Body of pancreas (tissue), 4 donors: Measurements from ENCODE around the gene LAIR1. TPM values are rescaled to one million over a fixed set of nuclear protein-coding genes. Genes with fewer than 3 reads are reported as not detected.

Experiments used
- ATAC-seq: fragments of 150-250 bp; one replicate; pipeline ENCODE4 v1.9.1; 2016
- DNase-seq, 4 donors: peaks; one replicate each; pipeline ENCODE4 v3.0.0-alpha.2; 2019
- H3K27ac ChIP-seq, 4 donors: fragments of 200-600 bp; sonication (generic); 1 replicate in 3 of 4; 2 replicates in 1 of 4; pipeline versions ENCODE4 v1.5.1 to v1.6.1; 2016 to 2019; ENCODE audit warnings: mild to moderate bottlenecking in 1 of 4, mixed read lengths in 1 of 4, moderate library complexity in 1 of 4
- H3K27me3 ChIP-seq, 2 donors: fragments of 200-600 bp; sonication (generic); one replicate each; pipeline ENCODE4 v1.6.0; 2016; ENCODE audit warnings: mild to moderate bottlenecking in 1 of 2
- H3K36me3 ChIP-seq, 2 donors: fragments of 200-600 bp; sonication (generic); replicated peaks in 1 of 2; 2 replicates each; pipeline ENCODE4 v1.5.1; 2016; ENCODE audit warnings: low read depth in 2 of 2; ENCODE audit not compliant: insufficient read depth in 1 of 2
- H3K4me1 ChIP-seq: fragments of 200-600 bp; sonication (generic); one replicate; pipeline ENCODE4 v1.6.0; 2016
- H3K4me3 ChIP-seq, 2 donors: fragments of 200-600 bp; sonication (generic); 1 replicate in 1 of 2; 2 replicates in 1 of 2; pipeline ENCODE4 v1.5.1; 2016 to 2019
- H3K9me3 ChIP-seq, 3 donors: fragments of 200-600 bp; sonication (generic); 1 replicate in 2 of 3; 2 replicates in 1 of 3; pipeline ENCODE4 v1.5.1; 2016
- CTCF ChIP-seq, 7 experiments: fragments of 450-650 bp in 4 of 7; fragments of 200-600 bp in 3 of 7; sonication (generic) in 3 of 7; IDR thresholded peaks; one replicate each; pipeline ENCODE4 v1.5.1; 2016 to 2019; ENCODE audit warnings: antibody characterized with exemption in 7 of 7
- POLR2A ChIP-seq, 3 donors: fragments of 450-650 bp; IDR thresholded peaks; one replicate each; pipeline ENCODE4 v1.6.1; 2016; ENCODE audit warnings: antibody characterized with exemption in 3 of 3, mild to moderate bottlenecking in 2 of 3
- WGBS, 2 donors: methylation state at CpG; one replicate each; pipeline ENCODE4 v1.1.5; 2017; 5-methylcytosine and 5-hydroxymethylcytosine counted together
- intact Hi-C: fragments of 100-400 bp; cut with DNase I; formaldehyde crosslinking; loops from one replicate; pipeline ENCODE4 v1.15.1; 2023
- total RNA-seq, 2 donors: library from RNA; depleted of rRNA; stranded (reverse); fragments of >200 nt; gene quantifications; one replicate each; pipeline ENCODE4 v1.1.0, GENCODE V29; 2016

LAIR1 gene
- 10 to 100 TPM in 1 of 2 donors, 1 to 10 TPM in 1; 2.9 to 35.6 TPM for total RNA-seq

DNA sequence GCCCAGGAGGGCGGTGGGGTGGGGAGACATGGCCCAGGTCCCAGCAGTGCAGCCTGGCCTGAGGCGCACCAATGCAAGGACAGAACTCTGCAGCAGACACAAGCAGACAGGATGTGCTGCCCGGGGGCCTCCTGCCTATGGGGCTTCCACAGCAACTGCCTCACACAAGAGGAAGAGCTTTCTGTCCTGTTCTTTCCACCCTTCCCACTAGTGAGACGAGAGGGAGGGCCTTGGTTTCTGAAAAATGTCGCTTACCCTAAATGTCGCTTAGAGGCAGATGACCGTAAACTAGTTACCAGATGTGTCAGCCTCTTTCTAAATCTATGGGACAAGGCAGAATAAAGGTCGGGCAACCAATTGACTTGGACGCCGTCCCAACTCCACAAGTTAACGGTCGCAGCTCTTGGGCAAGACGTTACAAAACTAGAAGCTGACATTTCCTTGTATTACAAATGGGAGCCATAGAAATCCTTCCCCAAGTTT lies at the start of gene LAIR1:
LAIR1 (minus strand) TSS at position 157 of the 483 bp plus-strand sequence; CDS start at position 30, 127 bp downstream.
- Histone ChIP-seq H3K27me3 (no peaks in the 10 kb centered on the region), H3K27ac (peak within 1 kb of the TSS in 1 of 4 donors; percentile 74), H3K4me1 (no peaks in the 10 kb centered on the region), H3K36me3 (no peaks in the 10 kb centered on the region), H3K4me3 (no peak within 1 kb of the TSS), H3K9me3 (no peaks in the 10 kb centered on the region)
- ATAC-seq (no peak), DNase-seq (peak in 1 of 4 donors; percentile 59)
- peak in 2 of 3 donors; percentile 20 to 49 for TF ChIP-seq POLR2A (IDR thresholded peaks at IDR 0.05)
- no peak for TF ChIP-seq CTCF (IDR thresholded peaks at IDR 0.05)
- 53 to 75% methylated on average over 13 of the region's 13 CpGs for WGBS, 2 donors
- intact Hi-C loops: no loop called here

DNA sequence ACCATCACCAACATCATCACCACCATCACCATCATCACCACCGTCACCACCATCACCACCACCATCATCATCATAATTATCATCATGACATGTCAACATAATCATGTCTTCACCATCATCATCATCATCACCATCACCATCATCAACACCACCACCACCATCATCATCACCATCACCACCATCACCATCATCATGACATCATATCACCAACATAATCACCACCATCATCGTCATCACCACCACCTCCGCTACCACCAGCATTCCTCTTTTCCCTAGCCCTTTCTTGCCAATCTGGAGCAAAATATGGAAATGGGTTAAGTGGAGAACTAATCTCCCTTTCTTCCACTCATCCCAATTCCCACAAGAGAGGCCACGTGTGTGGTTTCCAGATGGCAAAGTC lies 49.4 kb upstream of the LAIR1 start:
- ATAC-seq: no peak
- intact Hi-C loops: no loop called here
- 85 to 86% methylated on average over 4 of the region's 4 CpGs for WGBS, 2 donors
- no peaks in the 10 kb centered on the region for H3K36me3 ChIP-seq
- peaks cover 11% of the 10 kb centered on the region for H3K4me1 ChIP-seq
- peaks cover 0 to 8% of the 10 kb centered on the region in 2 donors for H3K27me3 ChIP-seq
- no peak overlapping the region for H3K4me3 ChIP-seq
- no peak for TF ChIP-seq POLR2A (IDR thresholded peaks at IDR 0.05)
- TF ChIP-seq CTCF (IDR thresholded peaks at IDR 0.05): no peak
- H3K9me3 ChIP-seq: no peaks in the 10 kb centered on the region
- DNase-seq: no peak
- no peak overlapping the region for H3K27ac ChIP-seq

DNA sequence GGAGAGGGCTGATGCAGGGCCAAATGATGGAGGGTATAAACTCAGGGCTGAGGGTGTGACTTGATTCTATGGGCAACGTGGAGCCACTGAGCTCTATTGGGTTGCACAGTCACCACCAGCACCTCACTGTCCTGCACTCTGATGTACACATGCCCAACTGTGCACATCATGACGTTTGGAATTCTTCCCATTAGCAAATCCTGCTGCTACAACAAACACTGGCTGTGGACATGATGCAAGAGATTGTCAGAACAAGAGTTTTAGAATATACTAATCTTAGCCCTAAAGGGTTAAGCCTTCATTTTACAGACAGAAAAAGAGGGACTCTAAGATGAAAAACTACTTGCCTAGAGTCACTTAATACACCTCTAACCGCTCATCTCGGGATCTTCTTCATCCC lies 48.1 kb upstream of the LAIR1 start:
- intact Hi-C loops: no loop called here
- 65 to 75% methylated on average over 4 of the region's 4 CpGs for WGBS, 2 donors
- TF ChIP-seq POLR2A (IDR thresholded peaks at IDR 0.05) (no peak), CTCF (IDR thresholded peaks at IDR 0.05) (no peak)

DNA sequence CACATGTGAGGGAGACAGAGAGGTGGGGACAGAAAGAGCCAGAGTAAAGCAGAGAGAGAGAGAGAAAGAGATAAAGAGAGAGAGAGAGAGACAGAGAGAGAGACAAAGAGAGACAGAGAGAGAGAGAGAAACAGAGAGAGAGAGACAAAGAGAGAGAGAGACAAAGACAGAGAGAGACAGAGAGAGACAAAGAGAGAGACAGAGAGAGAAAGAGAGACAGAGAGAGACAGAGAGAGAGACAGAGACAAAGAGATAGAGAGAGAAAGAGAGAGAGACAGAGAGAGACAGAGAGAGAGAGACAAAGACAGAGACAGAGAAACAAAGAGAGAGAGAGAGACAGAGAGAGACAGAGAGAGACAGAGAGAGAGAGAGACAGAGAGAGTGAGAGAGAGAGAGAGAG lies 46.3 kb upstream of the LAIR1 start:
- intact Hi-C loops: no loop called here
- no peak for TF ChIP-seq CTCF (IDR thresholded peaks at IDR 0.05)
- no peak for TF ChIP-seq POLR2A (IDR thresholded peaks at IDR 0.05)
- H3K36me3 ChIP-seq: no peaks in the 10 kb centered on the region
- no peak overlapping the region for H3K27ac ChIP-seq
- peaks cover 0 to 3% of the 10 kb centered on the region in 2 donors for H3K27me3 ChIP-seq
- no peaks in the 10 kb centered on the region for H3K4me1 ChIP-seq
- no peak overlapping the region for H3K4me3 ChIP-seq
- no peak for DNase-seq
- H3K9me3 ChIP-seq: no peaks in the 10 kb centered on the region
- ATAC-seq: no peak

More for the DNA sequence above, 48.1 kb upstream of the LAIR1 start:
- no peak overlapping the region for H3K4me3 ChIP-seq
- H3K9me3 ChIP-seq: no peaks in the 10 kb centered on the region
- no peaks in the 10 kb centered on the region for H3K4me1 ChIP-seq
- H3K27me3 ChIP-seq: peaks cover 0 to 4% of the 10 kb centered on the region in 2 donors
- ATAC-seq (no peak), DNase-seq (no peak)
- H3K27ac ChIP-seq: no peak overlapping the region
- H3K36me3 ChIP-seq: no peaks in the 10 kb centered on the region

GRCh38 chr19:54408456-54409026 lies 43.8 kb upstream of the LAIR1 start:
- no peak for TF ChIP-seq POLR2A (IDR thresholded peaks at IDR 0.05)
- no peak for TF ChIP-seq CTCF (IDR thresholded peaks at IDR 0.05)
- WGBS, 2 donors: 65 to 66% methylated on average over 9 of the region's 9 CpGs

More at GRCh38 chr19:54408456-54409026, 43.8 kb upstream of the LAIR1 start:
- Histone ChIP-seq H3K4me1 (no peaks in the 10 kb centered on the region), H3K27me3 (no peaks in the 10 kb centered on the region), H3K27ac (no peak overlapping the region), H3K36me3 (no peaks in the 10 kb centered on the region), H3K9me3 (no peaks in the 10 kb centered on the region), H3K4me3 (no peak overlapping the region)
- DNase-seq (no peak), ATAC-seq (no peak)
- intact Hi-C loops: no loop called here
